SHP77 (cell line): ENCODE results near the gene CWC27.
A peak's percentile ranks its signal among the peaks of the same experiment; 100 is the strongest.

Experiments
- DNase-seq, 2 experiments: peaks; one replicate each; lab custom pipeline; 2025; lab: John Stamatoyannopoulos, UW

CWC27 gene, protein sequence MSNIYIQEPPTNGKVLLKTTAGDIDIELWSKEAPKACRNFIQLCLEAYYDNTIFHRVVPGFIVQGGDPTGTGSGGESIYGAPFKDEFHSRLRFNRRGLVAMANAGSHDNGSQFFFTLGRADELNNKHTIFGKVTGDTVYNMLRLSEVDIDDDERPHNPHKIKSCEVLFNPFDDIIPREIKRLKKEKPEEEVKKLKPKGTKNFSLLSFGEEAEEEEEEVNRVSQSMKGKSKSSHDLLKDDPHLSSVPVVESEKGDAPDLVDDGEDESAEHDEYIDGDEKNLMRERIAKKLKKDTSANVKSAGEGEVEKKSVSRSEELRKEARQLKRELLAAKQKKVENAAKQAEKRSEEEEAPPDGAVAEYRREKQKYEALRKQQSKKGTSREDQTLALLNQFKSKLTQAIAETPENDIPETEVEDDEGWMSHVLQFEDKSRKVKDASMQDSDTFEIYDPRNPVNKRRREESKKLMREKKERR

DNA sequence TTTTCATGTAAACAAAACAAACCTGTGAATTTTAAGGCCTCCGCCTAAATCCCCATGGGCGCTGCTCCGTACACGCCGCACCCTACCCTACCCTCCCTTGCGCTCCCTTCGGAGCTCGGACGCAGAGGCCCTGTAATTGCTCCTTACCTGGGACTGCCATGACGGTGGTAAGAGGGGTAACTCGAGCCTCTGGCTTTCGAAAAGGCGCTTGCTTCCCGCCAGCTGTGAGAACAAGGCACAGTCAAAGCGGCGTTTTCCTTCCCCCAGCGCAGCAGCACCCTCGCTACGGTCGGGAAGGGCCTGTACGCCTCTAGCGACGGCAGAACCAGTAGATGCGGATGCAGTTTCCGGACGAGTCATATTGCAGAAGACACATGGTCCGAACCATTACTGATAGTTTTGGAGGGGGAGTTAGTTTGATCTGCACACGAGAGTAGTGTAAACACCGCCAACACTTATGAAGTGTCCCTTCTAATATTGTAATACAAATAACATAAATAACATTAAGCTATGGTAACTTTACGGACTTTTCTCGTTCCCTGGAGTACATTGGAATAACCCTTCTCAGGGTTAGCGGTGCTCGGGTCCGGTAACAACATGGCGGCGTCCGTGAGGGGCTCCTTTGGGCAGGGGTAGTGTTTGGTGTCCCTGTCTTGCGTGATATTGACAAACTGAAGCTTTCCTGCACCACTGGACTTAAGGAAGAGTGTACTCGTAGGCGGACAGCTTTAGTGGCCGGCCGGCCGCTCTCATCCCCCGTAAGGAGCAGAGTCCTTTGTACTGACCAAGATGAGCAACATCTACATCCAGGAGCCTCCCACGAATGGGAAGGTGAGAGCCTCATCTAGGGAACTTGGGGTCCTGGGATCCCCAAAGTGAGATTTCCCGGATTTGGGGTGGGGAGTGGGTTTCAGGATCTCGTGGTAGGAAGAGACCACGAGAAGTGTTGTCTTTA lies at the start of gene CWC27, which contains the start of gene SREK1IP1:
Gene CWC27 (plus strand): TSS at position 573 of the 955 bp plus-strand sequence. CDS start 217 bp downstream, at position 790.
Gene SREK1IP1 (minus strand): TSS at position 334 of the 955 bp plus-strand sequence. CDS start 174 bp downstream, at position 160.
- peak; percentile 80 to 81 for DNase-seq

DNA sequence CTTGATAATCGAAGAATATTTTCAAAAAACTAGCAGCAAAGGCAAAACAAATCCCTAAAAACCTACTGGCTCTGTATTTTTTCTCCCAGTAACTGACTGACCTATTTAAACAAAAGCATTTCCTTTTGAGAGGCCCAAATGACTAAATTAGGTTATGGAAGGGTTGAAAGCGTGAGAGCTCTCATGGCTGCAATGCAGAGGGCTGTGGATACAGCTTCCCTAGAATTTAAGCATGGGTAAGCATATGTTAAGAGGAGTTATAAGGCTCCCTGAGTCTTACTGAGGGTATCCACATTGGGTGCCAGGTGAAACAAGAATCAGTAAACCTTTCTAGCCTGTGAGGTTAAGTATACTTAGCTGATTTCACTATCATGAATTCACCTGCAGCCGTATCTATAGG lies 46.1 kb upstream of the CWC27 start:
- no peak for DNase-seq

- DNase-seq: no peak
These were observed 41.6 kb upstream of the CWC27 start for GRCh38 chr5:64727150-64727549.

DNA sequence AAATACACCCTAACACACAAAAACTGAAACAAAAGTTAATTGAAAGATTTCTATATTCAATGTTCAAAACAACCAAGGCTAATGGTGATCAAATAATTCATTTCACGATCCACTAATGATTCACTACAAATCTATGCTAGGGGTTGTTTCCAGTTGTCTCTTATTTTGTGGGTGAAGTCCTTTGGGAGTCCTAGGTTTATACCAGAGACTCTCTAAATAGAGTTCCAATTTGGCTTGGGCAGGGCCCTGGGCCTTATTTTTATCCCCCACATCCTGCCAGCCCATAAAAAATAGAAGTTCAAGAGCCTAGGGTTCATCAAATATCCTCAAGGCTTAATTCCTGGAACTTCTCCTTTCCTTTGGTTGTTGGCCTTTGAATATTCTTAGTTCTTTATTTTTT lies 26.3 kb upstream of the CWC27 start:
- no peak for DNase-seq

DNA sequence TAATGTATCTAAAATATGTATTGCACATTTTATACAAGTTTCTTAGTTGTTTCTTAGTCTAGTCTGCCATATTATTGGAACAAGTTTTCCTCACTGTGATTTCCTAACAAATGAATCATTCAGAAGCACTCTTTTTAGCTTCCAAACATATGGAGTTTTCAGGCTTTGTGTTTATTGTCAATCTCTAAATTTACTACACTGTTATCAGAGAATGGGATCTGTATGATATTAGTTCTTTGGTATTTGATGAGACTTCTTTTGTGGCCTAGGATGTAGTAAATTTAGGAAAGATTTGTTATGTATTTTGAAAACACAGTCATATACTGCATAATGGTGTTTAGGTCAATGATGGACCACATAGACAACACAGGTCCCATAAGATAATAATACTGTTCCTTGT lies 25.9 kb upstream of the CWC27 start:
- DNase-seq: no peak

DNA sequence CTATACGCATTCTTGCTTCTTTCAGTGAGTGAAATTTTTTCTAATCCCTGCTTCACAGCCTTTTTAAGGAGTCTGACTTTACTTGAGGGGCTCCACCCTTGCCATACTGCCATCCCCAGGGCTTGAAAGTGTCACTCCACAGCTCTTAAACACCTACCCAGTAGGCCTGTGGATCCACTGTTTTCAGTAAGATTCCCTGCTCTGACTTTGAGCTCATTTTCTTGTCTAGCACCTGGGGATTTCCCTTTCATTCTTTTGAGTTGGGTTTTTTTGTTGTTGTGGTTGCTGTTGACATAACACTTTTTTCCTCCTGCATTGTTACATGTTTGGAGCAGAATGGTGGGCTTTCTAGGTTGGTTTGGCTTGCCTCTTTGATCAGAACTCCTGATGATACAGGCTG lies 23.8 kb upstream of the CWC27 start:
- no peak for DNase-seq

DNA sequence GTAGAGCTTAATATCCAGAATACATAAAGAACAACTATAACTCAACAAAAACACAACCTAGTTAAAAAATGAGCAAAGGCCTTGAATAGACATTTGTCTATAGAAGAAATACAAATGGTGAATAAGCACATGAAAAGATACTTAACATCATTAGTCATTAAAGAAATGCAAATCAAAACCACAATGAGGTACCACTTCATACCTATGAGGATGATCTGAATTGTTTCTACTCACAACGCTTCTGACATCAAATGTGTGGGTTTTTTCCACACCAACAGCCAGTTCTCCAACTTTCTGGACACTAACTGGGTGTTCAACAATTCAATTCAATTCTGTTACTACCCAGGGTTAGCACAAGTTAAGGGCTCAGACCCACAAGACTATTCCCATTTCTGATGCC lies 22.3 kb upstream of the CWC27 start:
- DNase-seq: no peak

- no peak for DNase-seq
These were observed 19.3 kb upstream of the CWC27 start for GRCh38 chr5:64749385-64749784.

GRCh38 chr5:64754066-64754465 lies 14.7 kb upstream of the CWC27 start:
- no peak for DNase-seq

DNA sequence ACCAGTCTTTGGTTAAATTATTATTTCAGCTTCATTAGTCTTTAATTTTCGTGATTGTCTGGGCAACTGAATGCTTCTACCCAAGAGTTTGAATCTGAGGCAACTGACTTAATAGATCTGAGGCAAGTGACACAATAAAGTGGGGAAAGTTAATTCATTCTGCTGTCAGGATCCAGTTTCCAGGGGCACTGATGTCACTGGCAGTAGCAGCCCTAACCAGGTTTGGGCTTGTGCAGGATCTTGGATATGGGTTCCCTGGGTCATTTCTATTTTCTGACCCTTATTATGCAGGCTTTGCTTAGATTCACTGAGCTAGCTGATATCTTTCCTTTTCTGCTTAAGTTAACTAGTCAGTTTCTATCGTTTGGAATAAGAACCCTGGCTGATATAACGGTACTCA lies 9.8 kb upstream of the CWC27 start:
- DNase-seq: no peak

DNA sequence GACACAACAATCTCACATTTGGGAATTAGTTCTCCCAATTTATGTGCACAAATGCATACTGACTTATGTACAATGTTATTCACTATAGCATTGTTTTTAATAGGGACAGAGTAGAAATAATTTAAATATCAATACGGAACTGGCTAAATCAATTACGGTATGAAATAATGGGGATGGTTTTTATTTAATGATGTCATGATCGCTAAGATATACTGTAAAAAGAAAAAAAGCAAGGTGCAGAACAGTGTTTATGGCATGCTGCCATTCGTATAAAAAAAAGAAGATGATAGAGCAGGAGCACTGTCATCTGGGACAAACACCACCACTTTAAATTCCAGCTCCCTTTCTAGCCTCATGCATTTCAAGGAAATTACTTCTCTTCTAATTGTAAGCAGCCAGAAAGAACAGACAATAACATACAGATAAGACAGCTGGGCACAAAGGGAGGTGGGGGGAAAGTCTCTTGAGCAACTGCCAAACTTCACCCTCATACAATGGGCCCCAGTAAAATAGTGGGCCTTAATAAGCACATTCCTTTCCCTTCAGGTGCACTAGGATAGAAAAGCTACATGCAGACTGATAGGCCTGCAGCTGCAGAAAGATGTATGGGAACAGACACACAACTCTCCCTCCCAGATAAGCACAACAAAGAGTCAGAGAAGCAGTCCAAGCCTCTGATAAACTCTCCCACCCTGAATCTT lies 8.6 kb upstream of the CWC27 start:
- DNase-seq: no peak

GRCh38 chr5:64763948-64764503 lies 4.7 kb upstream of the CWC27 start:
- DNase-seq: no peak

- DNase-seq: no peak
These were observed 2.8 kb upstream of the CWC27 start for GRCh38 chr5:64765804-64766504.

GRCh38 chr5:64766941-64767340 lies 1.8 kb upstream of the CWC27 start:
- no peak for DNase-seq

DNA sequence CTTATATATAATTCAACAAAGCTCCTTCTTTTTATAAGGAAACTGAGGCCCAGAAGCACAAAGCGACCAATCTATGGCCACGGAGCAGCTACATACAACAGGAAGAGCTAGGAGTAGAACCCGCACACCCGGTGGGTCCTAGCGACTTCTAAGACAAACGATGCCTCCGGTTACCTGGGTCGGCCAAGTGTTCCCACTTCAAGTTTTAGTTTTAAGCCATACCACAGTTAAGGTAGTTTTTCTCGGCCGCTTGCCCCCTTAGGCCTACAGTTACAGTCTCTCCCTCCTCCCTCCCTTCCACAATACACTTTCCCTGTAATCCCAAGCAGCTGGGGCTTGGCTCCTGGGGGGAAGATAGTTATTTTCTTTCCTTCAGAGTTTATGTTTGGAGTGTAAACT lies 772 bp upstream of the CWC27 start:
- DNase-seq: peak in 1 of 2 experiments; percentile 1

GRCh38 chr5:64769855-64770254 lies 1.1 kb downstream of the CWC27 start:
- DNase-seq: no peak

DNA sequence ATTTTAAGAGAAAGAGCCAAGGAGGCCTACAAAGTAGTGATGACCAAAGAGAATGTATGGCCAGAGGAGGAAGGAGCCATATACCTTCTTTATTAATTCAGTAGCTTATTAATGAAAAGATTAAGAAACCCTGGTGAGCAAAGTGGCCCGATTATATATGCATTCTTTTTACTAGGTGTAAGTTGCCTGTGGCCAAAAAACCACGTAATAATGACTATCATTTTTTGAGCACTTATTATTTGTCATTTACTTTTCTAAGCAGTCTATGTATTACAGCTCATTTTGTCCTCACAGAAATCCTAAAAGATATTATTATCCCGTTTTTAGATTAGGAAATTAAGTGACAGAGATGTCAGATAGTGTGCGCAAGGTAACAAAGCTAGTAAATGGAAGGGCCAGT lies 3.0 kb downstream of the CWC27 start:
- no peak for DNase-seq

DNA sequence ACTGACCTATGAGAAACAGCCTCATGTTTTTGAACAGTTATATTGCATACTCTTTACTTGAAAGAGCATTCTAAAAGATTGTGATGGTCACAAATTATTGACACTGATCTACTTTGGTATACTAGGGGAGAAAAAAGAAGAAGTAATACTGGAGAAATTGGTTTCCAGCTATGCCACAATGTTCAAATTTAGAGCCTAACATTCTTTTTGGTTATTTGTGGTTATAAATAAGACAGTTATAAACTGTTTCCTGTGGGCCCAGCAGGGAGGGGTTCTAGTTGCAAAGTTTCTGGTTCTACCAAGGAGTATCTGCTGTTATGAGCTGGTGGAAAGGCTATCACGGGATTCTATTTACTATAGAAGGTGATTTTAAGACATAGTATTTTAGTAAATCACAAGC lies 4.8 kb downstream of the CWC27 start:
- no peak for DNase-seq

DNA sequence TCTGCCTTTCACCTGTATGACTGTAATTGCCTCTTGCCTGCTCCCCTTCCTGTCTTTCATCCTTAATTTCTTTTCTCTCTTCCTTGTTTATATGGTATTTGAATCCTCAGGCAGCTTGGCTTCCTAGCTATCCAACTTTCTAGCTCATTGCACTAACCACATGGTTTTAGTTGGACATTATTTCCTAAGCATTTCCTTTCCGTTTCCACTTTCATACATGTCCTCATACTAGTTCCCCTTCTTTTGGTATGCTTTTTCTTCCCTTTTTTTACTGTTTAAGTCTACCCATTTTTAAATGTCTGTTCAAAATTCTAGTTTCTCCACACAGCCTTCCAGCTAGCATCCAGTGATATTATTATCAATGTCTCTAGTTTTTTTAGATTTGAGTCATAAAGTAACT lies 6.6 kb downstream of the CWC27 start:
- no peak for DNase-seq

DNA sequence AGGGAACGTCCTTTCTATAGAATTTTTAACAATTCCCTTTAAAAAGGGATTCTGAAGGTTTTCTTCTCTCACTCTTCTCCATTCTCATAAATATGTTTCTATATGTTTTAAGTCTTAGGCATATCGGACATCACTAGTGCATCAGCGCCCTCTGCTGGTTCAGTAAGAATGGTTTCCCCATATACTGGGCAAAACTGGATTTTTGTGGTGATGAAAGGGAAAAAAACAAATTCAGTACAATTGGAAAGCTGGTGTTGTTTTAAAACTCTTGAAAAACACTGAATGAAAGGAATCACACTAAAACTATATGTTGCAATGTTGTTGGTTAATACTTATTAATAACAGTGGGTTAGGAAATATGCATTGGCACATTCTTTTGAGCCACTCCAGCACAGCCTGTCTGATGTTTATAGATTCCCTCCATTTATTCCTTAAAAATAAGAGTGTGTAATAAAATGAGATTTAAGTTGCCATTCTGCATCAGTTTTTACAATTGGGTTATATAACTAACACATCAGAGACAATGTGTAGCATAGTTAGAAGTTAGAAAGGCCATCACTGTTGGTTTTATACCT lies 15.8 kb downstream of the CWC27 start:
- DNase-seq: peak; percentile 49 to 75

DNA sequence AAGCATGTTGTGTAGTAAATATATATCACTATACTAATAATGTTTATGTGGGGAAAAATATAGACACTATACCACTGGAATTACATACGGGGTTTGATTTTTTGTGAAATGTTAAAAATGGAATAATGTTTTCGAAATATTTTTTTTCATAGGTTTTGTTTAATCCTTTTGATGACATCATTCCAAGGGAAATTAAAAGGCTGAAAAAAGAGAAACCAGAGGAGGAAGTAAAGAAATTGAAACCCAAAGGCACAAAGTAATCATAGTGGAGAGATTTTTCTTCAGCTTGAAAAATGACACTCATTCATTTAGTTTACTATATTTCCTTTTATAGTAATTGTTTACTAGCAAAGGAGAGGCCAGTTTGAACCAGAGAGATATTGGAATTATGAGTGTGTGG lies 17.6 kb downstream of the CWC27 start:
- no peak for DNase-seq
